BE2C (cell line): ENCODE data around the gene HSPA12A.

ENCODE experiments used
- DNase-seq: peaks from one replicate; pipeline ENCODE4 v3.0.0-alpha.2; 2020
- H3K27me3 ChIP-seq: fragments of 250-450 bp; sonication (Bioruptor Pico); 2 replicates; pipeline ENCODE4 v1.5.1; 2020; ENCODE audit warnings: mild to moderate bottlenecking
- H3K36me3 ChIP-seq: fragments of 250-450 bp; sonication (Bioruptor Pico); 2 replicates; pipeline ENCODE4 v1.5.1; 2020; ENCODE audit warnings: mild to moderate bottlenecking
- H3K4me1 ChIP-seq: fragments of 250-450 bp; sonication (Bioruptor Pico); 2 replicates; pipeline ENCODE4 v1.5.1; 2020
- H3K4me3 ChIP-seq: 2 replicates; pipeline ENCODE4 v1.5.1; 2011; ENCODE audit warnings: low read depth, low read length
- H3K9me3 ChIP-seq: fragments of 250-450 bp; sonication (Bioruptor Pico); 2 replicates; pipeline ENCODE4 v1.5.1; 2020
- TF ChIP-seq, protein P1 (sequence below): IDR thresholded peaks from 2 replicates; pipeline ENCODE4 v1.5.1; 2012; ENCODE audit warnings: mild to moderate bottlenecking, low read depth, low read length

HSPA12A gene

DNA sequence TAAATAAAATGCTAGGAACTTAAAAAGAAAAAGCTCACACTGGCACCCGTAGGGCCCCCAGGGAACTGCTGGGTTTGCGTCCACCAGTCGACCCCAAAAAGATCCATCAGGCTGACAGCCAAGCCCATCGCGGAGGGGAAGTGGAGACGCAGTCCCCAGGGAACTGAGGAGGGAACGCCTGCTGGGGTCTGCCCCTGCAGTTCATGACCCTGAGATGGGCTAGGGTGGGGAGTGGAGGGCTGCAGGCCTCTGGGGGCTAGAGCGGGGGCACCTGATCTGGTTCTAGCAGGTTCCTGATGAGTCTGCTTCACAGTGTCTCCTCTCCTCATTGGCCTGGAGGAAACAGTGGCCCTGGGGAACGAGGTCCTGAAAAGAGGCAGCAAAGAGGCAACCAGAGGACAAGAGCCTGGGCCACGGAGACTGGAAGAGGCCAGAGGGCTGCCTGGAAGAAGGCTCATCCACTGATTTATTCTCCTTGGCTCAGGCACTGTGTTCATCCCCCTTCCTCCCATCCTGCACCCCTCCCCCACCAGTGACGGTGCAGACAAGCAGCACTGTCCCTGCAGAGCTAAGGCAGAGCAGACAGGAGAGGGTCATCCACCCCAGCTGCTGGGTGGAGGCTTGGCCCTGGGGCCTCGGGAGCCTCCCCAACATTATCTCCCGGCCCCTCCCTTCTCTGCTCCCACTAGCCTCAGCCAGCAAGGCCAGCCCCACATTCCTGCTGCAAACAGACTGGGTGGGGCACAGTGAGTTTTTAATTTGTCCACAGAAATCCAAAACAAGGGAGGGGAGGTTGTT is 24.7 kb upstream of the HSPA12A start:
- Histone ChIP-seq H3K4me3 (no peak overlapping the region), H3K4me1 (no peaks in the 10 kb centered on the region), H3K36me3 (no peaks in the 10 kb centered on the region), H3K9me3 (no peaks in the 10 kb centered on the region), H3K27me3 (no peaks in the 10 kb centered on the region)
- TF ChIP-seq, protein P1, sequence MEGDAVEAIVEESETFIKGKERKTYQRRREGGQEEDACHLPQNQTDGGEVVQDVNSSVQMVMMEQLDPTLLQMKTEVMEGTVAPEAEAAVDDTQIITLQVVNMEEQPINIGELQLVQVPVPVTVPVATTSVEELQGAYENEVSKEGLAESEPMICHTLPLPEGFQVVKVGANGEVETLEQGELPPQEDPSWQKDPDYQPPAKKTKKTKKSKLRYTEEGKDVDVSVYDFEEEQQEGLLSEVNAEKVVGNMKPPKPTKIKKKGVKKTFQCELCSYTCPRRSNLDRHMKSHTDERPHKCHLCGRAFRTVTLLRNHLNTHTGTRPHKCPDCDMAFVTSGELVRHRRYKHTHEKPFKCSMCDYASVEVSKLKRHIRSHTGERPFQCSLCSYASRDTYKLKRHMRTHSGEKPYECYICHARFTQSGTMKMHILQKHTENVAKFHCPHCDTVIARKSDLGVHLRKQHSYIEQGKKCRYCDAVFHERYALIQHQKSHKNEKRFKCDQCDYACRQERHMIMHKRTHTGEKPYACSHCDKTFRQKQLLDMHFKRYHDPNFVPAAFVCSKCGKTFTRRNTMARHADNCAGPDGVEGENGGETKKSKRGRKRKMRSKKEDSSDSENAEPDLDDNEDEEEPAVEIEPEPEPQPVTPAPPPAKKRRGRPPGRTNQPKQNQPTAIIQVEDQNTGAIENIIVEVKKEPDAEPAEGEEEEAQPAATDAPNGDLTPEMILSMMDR, result no peak
- DNase-seq, result no peak

GRCh38 chr10:116766241-116766827 is 24.0 kb upstream of the HSPA12A start:
- no peak overlapping the region for H3K4me3 ChIP-seq
- no peak for DNase-seq
- H3K36me3 ChIP-seq, result no peaks in the 10 kb centered on the region
- H3K27me3 ChIP-seq, result no peaks in the 10 kb centered on the region
- no peaks in the 10 kb centered on the region for H3K9me3 ChIP-seq
- no peaks in the 10 kb centered on the region for H3K4me1 ChIP-seq
- TF ChIP-seq, protein P1, result no peak

DNA sequence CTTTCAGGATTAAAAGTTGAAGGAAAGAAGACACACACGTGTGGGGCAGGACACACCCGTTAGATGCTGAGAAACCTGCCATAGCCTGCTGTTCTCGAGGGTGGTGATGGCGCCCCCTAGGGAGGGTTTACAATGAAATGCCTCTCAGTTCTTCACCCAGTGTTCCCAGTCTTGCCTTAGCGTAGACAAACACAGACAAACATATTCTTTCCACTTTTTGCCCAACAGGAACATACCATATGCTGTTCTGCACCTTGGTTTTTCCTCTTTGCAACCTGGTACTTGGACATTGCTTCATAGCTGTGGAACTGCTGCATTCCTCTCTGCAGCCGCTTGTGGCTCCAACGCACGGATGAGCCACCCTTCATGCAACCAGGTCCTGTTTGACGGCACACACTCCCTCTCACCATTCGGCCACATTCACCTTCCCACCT is 23.3 kb upstream of the HSPA12A start:
- Histone ChIP-seq H3K27me3 (no peaks in the 10 kb centered on the region), H3K4me3 (no peak overlapping the region), H3K36me3 (no peaks in the 10 kb centered on the region), H3K4me1 (no peaks in the 10 kb centered on the region), H3K9me3 (no peaks in the 10 kb centered on the region)
- TF ChIP-seq, protein P1, result peak; percentile 25
- DNase-seq, result no peak

GRCh38 chr10:116764979-116765378 is 22.6 kb upstream of the HSPA12A start:
- Histone ChIP-seq H3K4me1 (no peaks in the 10 kb centered on the region), H3K9me3 (no peaks in the 10 kb centered on the region), H3K4me3 (no peak overlapping the region), H3K36me3 (no peaks in the 10 kb centered on the region), H3K27me3 (no peaks in the 10 kb centered on the region)
- TF ChIP-seq, protein P1, result no peak
- no peak for DNase-seq

DNA sequence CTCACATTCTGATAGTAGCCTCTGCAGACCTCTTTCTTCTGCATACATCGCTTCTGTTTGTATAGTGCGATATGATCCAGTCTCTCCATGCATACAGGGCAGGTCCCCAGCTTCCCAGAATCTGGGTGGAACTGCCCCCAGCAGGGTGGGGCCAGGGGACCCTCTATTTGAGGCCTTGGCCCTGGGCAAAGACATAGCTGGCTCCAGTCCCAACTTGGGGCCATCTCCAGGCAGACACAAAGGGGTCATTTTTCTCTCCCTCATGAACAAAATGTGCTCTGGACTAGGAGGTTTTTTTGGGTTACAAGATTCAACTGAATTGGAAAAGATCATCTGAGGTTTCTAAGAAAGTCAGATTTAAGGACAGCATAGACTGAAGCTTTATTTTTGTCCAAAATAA is 21.1 kb upstream of the HSPA12A start:
- Histone ChIP-seq H3K27me3 (no peaks in the 10 kb centered on the region), H3K9me3 (no peaks in the 10 kb centered on the region), H3K4me3 (no peak overlapping the region), H3K36me3 (no peaks in the 10 kb centered on the region), H3K4me1 (no peaks in the 10 kb centered on the region)
- TF ChIP-seq, protein P1, result no peak
- DNase-seq, result no peak

DNA sequence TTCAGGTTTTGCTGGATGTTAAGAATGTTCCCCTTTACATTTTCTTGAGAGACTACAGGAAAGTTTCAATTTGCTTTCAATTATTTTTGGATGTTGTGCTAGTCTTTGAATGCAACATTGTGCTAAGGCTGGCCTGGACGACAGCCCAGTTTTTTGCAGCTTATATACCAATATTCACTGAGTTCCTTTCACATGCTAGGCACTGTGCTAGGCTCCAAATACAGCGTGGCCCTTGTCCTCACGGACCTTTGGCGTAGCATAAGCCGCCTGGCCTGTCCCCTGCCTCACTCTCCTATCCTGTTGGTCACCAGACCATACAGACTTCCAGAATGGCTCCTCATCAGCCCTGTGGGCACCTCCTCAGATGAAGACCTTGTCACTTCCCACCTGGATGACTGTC is 19.5 kb upstream of the HSPA12A start:
- no peak for DNase-seq
- TF ChIP-seq, protein P1, result no peak
- H3K9me3 ChIP-seq, result no peaks in the 10 kb centered on the region
- H3K4me1 ChIP-seq, result no peaks in the 10 kb centered on the region
- H3K27me3 ChIP-seq, result no peaks in the 10 kb centered on the region
- no peaks in the 10 kb centered on the region for H3K36me3 ChIP-seq
- H3K4me3 ChIP-seq, result no peak overlapping the region
